Neuron (in vitro differentiated cells): ENCODE data around the gene SNTG2.

ENCODE experiments used
- H2AFZ ChIP-seq: one replicate; pipeline ENCODE4 v1.6.1; 2013; ENCODE audit warnings: low read depth, mild to moderate bottlenecking, inconsistent platforms, low read length, moderate library complexity
- H3K27me3 ChIP-seq: one replicate; pipeline ENCODE4 v1.6.1; 2013; ENCODE audit warnings: low read length; ENCODE audit not compliant: insufficient read depth
- H3K36me3 ChIP-seq: one replicate; pipeline ENCODE4 v1.6.1; 2013; ENCODE audit warnings: low read length; ENCODE audit not compliant: insufficient read depth
- H3K4me1 ChIP-seq: one replicate; pipeline ENCODE4 v1.6.1; 2013; ENCODE audit warnings: low read length; ENCODE audit not compliant: insufficient read depth
- H3K4me3 ChIP-seq: 2 replicates; pipeline ENCODE4 v1.5.1; 2013; ENCODE audit warnings: mild to moderate bottlenecking, low read length, moderate library complexity
- H3K9me3 ChIP-seq: one replicate; pipeline ENCODE4 v1.6.1; 2013; ENCODE audit warnings: low read length

Gene SNTG2

GRCh38 chr2:1283020-1283801 lies 332.6 kb downstream of the SNTG2 start:
- Histone ChIP-seq H3K27me3 (no peaks in the 10 kb centered on the region), H3K4me1 (no peaks in the 10 kb centered on the region), H3K36me3 (no peaks in the 10 kb centered on the region), H3K4me3 (no peak overlapping the region), H2AFZ (no peak overlapping the region), H3K9me3 (no peaks in the 10 kb centered on the region)

DNA sequence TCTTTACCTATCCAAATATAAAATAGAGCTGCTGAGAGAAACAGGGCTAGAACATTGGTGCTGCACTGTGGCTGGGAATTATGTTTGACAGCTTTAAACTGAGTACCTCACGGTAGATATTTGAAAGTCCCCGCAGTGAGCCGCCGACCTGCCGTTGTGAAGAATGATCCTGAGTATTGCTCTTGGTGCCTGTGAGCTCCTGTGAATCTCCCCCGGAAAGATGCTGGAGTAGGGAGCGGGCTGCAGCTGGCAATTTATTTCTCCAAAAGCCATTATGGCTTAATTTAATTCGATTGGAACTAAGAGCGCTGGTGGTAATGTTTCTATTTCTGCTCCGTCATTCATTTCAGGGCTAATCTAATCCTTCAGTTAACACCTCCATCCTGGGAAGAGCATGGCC lies 333.2 kb downstream of the SNTG2 start:
- H3K4me1 ChIP-seq = no peaks in the 10 kb centered on the region
- no peak overlapping the region for H3K4me3 ChIP-seq

DNA sequence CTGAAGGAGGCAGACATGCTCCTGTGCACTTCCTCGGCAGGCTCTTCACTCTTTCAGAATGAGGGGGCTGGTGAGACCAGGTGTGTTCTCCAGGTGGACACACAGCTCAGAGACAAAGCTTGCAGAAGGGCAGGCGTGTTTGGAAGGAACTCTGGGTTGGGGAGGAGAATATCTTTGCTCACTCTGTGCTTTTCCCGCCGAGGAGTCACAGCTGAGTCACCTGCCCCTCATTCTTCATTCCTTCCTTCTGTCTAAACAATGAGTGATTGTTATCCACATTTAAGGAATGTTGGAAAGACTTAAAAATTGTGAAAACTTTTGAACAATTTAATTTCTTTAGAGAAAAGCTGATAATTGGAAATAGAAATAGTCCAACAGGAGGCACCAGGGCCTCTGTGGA lies 336.3 kb downstream of the SNTG2 start:
- Histone ChIP-seq H3K4me1 (no peaks in the 10 kb centered on the region), H3K4me3 (no peak overlapping the region), H2AFZ (no peak overlapping the region), H3K27me3 (no peaks in the 10 kb centered on the region), H3K9me3 (no peaks in the 10 kb centered on the region), H3K36me3 (no peaks in the 10 kb centered on the region)

More for the DNA sequence above, 333.2 kb downstream of the SNTG2 start:
- Histone ChIP-seq H3K9me3 (no peaks in the 10 kb centered on the region), H2AFZ (no peak overlapping the region), H3K36me3 (no peaks in the 10 kb centered on the region), H3K27me3 (no peaks in the 10 kb centered on the region)

- Histone ChIP-seq H2AFZ (no peak overlapping the region), H3K4me3 (no peak overlapping the region), H3K9me3 (no peaks in the 10 kb centered on the region)
These were observed 336.8 kb downstream of the SNTG2 start for GRCh38 chr2:1287427-1287826.

DNA sequence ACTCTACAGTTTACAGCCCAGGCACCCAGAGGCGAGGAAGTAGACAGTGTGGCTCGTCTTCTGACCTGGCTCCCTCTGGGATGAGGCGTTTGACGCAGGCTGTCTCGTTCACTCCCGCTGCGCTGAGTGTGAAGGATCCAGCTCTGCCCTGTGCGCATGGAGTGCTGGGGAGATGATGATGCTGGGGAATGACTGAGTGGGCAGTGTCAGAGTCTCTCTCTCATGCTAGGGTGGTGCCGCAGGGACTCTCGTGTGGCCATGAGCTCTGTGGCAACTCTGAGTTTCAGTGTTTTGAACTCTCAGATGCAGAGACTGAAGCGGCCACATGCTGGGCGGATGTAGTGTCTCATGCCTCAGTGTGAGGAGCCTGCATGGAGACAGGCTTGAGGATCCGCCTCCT lies 344.3 kb downstream of the SNTG2 start:
- H2AFZ ChIP-seq = no peak overlapping the region
- H3K4me1 ChIP-seq = no peaks in the 10 kb centered on the region
- H3K36me3 ChIP-seq = no peaks in the 10 kb centered on the region
- H3K27me3 ChIP-seq = no peaks in the 10 kb centered on the region
- no peak overlapping the region for H3K4me3 ChIP-seq
- no peaks in the 10 kb centered on the region for H3K9me3 ChIP-seq

More at GRCh38 chr2:1287427-1287826, 336.8 kb downstream of the SNTG2 start:
- Histone ChIP-seq H3K36me3 (no peaks in the 10 kb centered on the region), H3K4me1 (no peaks in the 10 kb centered on the region), H3K27me3 (no peaks in the 10 kb centered on the region)

DNA sequence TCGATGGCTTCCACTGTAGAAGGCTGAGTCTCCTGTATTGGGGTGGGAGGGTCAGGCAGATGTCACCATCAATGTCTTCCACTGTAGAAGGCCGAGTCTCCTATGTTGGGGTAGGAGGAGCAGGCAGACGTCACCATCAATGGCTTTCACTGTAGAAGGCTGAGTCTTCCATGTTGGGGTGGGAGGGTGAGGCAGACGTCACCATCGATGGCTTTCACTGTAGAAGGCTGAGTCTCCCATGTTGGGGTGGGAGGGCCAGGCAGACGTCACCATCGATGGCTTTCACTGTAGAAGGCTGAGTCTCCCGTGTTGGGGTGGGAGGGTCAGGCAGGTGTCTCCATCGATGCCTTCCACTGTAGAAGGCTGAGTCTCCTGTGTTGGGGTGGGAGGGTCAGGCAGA lies 345.1 kb downstream of the SNTG2 start:
- no peak overlapping the region for H2AFZ ChIP-seq
- H3K4me1 ChIP-seq = no peaks in the 10 kb centered on the region
- no peaks in the 10 kb centered on the region for H3K27me3 ChIP-seq

DNA sequence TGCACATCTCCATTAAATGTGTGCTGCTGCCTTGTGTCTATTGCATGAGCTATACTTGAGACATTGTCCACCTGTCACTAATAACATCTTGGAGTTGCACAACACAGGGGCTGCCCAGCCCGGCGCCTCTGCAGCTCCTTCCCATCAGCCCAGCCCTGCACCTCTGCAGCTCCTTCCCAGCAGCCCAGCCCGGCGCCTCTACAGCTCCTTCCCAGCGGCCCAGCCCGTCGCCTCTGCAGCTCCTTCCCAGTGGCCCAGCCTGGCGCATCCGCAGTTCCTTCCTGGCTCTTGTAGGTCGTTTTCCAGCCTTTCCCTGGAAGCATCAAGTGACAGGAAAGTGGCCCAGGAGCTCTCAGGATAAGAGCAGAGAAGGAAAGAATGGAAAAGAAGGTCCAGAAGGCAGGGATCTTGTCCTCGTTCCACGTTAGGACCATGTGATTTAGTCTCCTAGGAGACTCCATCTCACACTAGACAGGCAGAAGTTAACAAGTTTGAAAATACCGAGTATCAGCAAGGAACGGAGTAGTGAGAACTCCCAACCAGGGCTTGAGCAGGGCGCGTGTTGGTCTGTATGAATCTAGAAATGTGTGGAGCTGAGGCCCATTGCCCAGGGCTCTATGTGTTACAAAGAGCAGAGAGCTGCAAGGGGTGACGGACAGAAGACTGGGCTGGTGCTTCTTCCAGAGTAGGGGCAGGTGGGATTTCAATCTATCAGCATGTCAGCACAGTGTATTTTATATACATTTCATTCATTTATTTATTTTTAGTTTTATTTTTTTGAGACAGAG lies 346.9 kb downstream of the SNTG2 start:
- Histone ChIP-seq H3K9me3 (no peaks in the 10 kb centered on the region), H3K4me3 (no peak overlapping the region), H2AFZ (no peak overlapping the region), H3K27me3 (no peaks in the 10 kb centered on the region), H3K36me3 (no peaks in the 10 kb centered on the region), H3K4me1 (no peaks in the 10 kb centered on the region)

More for the DNA sequence above, 345.1 kb downstream of the SNTG2 start:
- Histone ChIP-seq H3K4me3 (no peak overlapping the region), H3K9me3 (no peaks in the 10 kb centered on the region), H3K36me3 (no peaks in the 10 kb centered on the region)

DNA sequence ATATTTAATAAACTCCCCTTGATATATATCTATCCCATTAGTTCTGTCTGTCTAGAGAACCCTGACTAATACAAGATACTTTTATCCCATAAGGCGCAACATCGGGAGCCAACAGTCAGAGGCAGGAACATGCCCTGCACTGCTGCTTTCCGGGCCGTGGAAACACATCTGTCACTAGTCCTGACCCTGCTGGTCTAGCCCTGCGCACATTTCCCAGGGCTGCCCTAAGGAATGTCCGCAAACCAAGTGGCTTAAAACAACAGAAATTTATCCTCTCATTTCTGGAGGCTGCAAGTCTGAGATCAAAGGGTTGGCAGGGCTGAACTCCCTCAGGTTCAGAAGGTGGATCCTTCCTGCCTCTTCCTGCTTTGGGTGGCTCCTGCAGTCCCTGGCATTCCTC lies 348.4 kb downstream of the SNTG2 start:
- no peaks in the 10 kb centered on the region for H3K9me3 ChIP-seq
- H3K27me3 ChIP-seq = no peaks in the 10 kb centered on the region
- no peaks in the 10 kb centered on the region for H3K36me3 ChIP-seq
- no peak overlapping the region for H2AFZ ChIP-seq
- H3K4me3 ChIP-seq = no peak overlapping the region
- no peaks in the 10 kb centered on the region for H3K4me1 ChIP-seq

DNA sequence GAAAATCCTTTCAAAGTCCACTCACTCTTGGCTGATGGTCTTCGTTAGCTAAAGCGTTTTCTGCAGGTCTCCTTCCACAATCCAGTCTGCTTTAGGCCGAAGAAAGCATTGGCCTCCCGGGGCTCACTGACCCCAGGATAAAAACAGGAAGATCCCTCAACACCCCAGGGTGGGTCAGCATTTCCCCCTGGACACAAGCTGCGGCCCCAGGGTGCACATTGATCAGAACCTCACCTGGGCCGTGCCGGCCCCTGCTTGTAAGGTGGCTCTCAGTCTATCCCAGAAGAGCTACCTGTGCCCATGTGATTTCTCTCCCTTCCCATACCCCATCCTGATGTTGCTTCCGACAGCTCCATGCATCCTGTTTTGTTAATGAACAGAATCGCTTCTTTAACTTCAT lies 349.6 kb downstream of the SNTG2 start:
- H3K4me1 ChIP-seq = no peaks in the 10 kb centered on the region
- H3K36me3 ChIP-seq = no peaks in the 10 kb centered on the region
- H2AFZ ChIP-seq = no peak overlapping the region
- H3K4me3 ChIP-seq = no peak overlapping the region
- H3K27me3 ChIP-seq = no peaks in the 10 kb centered on the region
- no peaks in the 10 kb centered on the region for H3K9me3 ChIP-seq

- Histone ChIP-seq H3K4me1 (peaks cover 2% of the 10 kb centered on the region), H3K36me3 (no peaks in the 10 kb centered on the region), H3K27me3 (no peaks in the 10 kb centered on the region), H2AFZ (no peak overlapping the region), H3K4me3 (no peak overlapping the region), H3K9me3 (no peaks in the 10 kb centered on the region)
These were observed 350.4 kb downstream of the SNTG2 start for GRCh38 chr2:1301056-1301455.

GRCh38 chr2:1305342-1306013 lies 354.8 kb downstream of the SNTG2 start:
- H3K4me1 ChIP-seq = peaks cover 7% of the 10 kb centered on the region
- H3K4me3 ChIP-seq = no peak overlapping the region

DNA sequence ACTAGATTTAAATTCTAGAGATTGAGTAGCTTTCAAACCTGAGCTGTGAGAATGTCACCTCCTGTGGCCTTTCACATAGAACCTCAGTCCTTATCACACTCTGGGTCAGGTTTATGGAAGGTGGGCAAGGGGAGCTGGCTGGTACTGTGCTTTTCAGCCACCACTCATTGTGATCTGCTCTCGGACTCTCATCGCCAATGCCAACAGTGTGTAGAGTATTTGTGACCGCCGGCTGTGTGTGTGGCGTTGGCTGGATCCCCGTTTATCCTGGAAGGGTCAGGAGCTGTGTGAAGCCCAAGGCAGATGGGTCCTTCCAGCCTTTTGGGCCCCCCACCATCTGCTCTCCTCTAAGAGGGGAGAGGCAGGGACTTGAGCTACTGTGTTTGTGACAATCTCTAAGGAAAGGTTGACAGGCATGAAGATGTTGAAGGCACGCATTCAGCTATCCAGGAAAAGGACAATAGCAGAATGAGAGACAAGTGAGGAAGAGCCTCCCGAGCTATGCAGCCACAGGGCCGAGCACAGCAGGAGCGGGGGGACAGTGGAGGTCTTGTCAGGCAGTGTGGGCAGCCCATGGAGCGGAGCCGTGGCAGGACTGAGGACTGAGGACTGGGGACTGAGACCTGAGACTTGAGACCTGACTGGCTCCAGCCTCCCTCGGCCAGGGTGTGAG lies 355.5 kb downstream of the SNTG2 start:
- no peak overlapping the region for H2AFZ ChIP-seq
- H3K27me3 ChIP-seq = no peaks in the 10 kb centered on the region
- H3K4me3 ChIP-seq = no peak overlapping the region
- peaks cover 7% of the 10 kb centered on the region for H3K4me1 ChIP-seq
- no peaks in the 10 kb centered on the region for H3K36me3 ChIP-seq
- H3K9me3 ChIP-seq = no peaks in the 10 kb centered on the region

More at GRCh38 chr2:1305342-1306013, 354.8 kb downstream of the SNTG2 start:
- H3K36me3 ChIP-seq = no peaks in the 10 kb centered on the region
- H3K27me3 ChIP-seq = no peaks in the 10 kb centered on the region
- H2AFZ ChIP-seq = no peak overlapping the region
- H3K9me3 ChIP-seq = no peaks in the 10 kb centered on the region
